K562 (cell line): ENCODE data around the gene NAA15. TPM values are rescaled to one million over a fixed set of nuclear protein-coding genes. Genes with fewer than 3 reads are reported as not detected.

Source experiments
- ATAC-seq: fragments of 200-7000 bp; cut with Tn5 transposase; 3 replicates; pipeline ENCODE4 v1.9.1; 2020; ENCODE audit warnings: moderate library complexity
- BruUV-seq: library from RNA; stranded (reverse); fragments of 400-500 nt; replicated peaks from 2 replicates; lab custom pipeline; 2021; lab: Mats Ljungman, UMichigan
- CTCF ChIA-PET: fragments of 300-600 bp; formaldehyde crosslinking; extraction: SDS; loops from one replicate; lab custom pipeline; 2021; ENCODE audit warnings: low intra/inter-chr PET ratio; lab: Yijun Ruan, JAX
- POLR2A ChIA-PET: fragments of 300-600, 350-650 bp; sonication (Branson Sonifier 250); formaldehyde crosslinking; extraction: SDS; loops from one replicate; lab custom pipeline; 2021; ENCODE audit warnings: antibody characterized with exemption, inconsistent platforms; lab: Yijun Ruan, JAX
- DNase-seq, 4 experiments: peaks; one replicate each; pipeline versions ENCODE4 v3.0.0 to v3.0.0-alpha.2; 2011 to 2018; ENCODE audit warnings: low spot score in 3 of 4, mixed read lengths in 3 of 4; ENCODE audit errors: extremely low read depth in 1 of 4
- FAIRE-seq: peaks from 2 replicates; lab custom pipeline; 2011; peaks lifted over from hg19 to GRCh38; lab: Jason Lieb, UNC
- H2AFZ ChIP-seq: 2 replicates; pipeline ENCODE4 v1.6.0; 2011; ENCODE audit warnings: low read depth, low read length, control low read depth, inconsistent platforms
- H3K27ac ChIP-seq: fragments of 200-600 bp; 3 replicates; pipeline ENCODE4 v1.8.0; 2011; ENCODE audit warnings: low read depth, mild to moderate bottlenecking, control low read depth, inconsistent platforms, low read length, moderate library complexity, mixed read lengths; ENCODE audit errors: extremely low read depth
- H3K27me3 ChIP-seq, 2 experiments: fragments of 300-600 bp in 1 of 2; 2 replicates in 1 of 2; 3 replicates in 1 of 2; pipeline versions ENCODE4 v1.6.0 to v1.8.0; 2011; ENCODE audit warnings: inconsistent platforms in 2 of 2, low read length in 2 of 2, mild to moderate bottlenecking in 1 of 2, mixed read lengths in 1 of 2, moderate library complexity in 1 of 2; ENCODE audit not compliant: control insufficient read depth in 2 of 2, insufficient read depth in 2 of 2
- H3K36me3 ChIP-seq: fragments of 300-600 bp; 3 replicates; pipeline ENCODE4 v1.8.0; 2011; ENCODE audit warnings: mild to moderate bottlenecking, low read length, inconsistent platforms; ENCODE audit not compliant: control insufficient read depth, insufficient read depth
- H3K4me1 ChIP-seq, 2 experiments: fragments of 200-600 bp in 1 of 2; replicated peaks in 1 of 2; 2 replicates in 1 of 2; 3 replicates in 1 of 2; pipeline versions ENCODE4 v1.5.1 to v1.8.0; 2011; ENCODE audit warnings: inconsistent platforms in 2 of 2, low read length in 2 of 2, mild to moderate bottlenecking in 1 of 2, mixed read lengths in 1 of 2, moderate library complexity in 1 of 2; ENCODE audit not compliant: control insufficient read depth in 2 of 2, insufficient read depth in 2 of 2
- H3K4me2 ChIP-seq: 2 replicates; pipeline ENCODE4 v1.6.1; 2011; ENCODE audit warnings: low read length, control low read depth, inconsistent platforms, mixed read lengths; ENCODE audit not compliant: insufficient read depth
- H3K4me3 ChIP-seq: fragments of 200-600 bp; sonication (generic), shearing (Covaris generic); 2 replicates; pipeline ENCODE4 v1.5.1; 2016; ENCODE audit warnings: control low read depth, inconsistent platforms
- H3K79me2 ChIP-seq: fragments of 200-600 bp; 3 replicates; pipeline ENCODE4 v1.8.0; 2011; ENCODE audit warnings: low read length, inconsistent platforms; ENCODE audit not compliant: control insufficient read depth, insufficient read depth
- H3K9ac ChIP-seq, 2 experiments: 2 replicates each; pipeline versions ENCODE4 v1.6.0 to v1.6.1; 2011; ENCODE audit warnings: low read depth in 2 of 2, low read length in 2 of 2, control low read depth in 1 of 2, inconsistent platforms in 1 of 2, mild to moderate bottlenecking in 1 of 2, mixed read lengths in 1 of 2; ENCODE audit not compliant: insufficient read depth in 1 of 2
- H3K9me1 ChIP-seq: one replicate; pipeline ENCODE4 v1.6.0; 2011; ENCODE audit warnings: inconsistent platforms, mild to moderate bottlenecking, low read length, moderate library complexity; ENCODE audit not compliant: control insufficient read depth, insufficient read depth
- H3K9me3 ChIP-seq: replicated peaks from 2 replicates; pipeline ENCODE4 v1.5.1; 2011; ENCODE audit warnings: low read depth, low read length, inconsistent platforms; ENCODE audit not compliant: control insufficient read depth, insufficient read depth
- H4K20me1 ChIP-seq: replicated peaks from 2 replicates; pipeline ENCODE4 v1.6.1; 2011; ENCODE audit warnings: low read length, inconsistent platforms, mixed read lengths; ENCODE audit not compliant: control insufficient read depth, insufficient read depth
- HLTF ChIP-seq: fragments of 450-650 bp; IDR thresholded peaks from 2 replicates; pipeline ENCODE4 v1.6.1; 2016
- NFE2L1 ChIP-seq: fragments of 450-650 bp; IDR thresholded peaks from 2 replicates; pipeline ENCODE4 v1.6.1; 2016; ENCODE audit warnings: missing genetic modification characterization, low read depth, mild to moderate bottlenecking, missing compliant biosample characterization, moderate library complexity, borderline replicate concordance
- THRA ChIP-seq: fragments of 450-650 bp; IDR thresholded peaks from 2 replicates; pipeline ENCODE4 v1.6.1; 2017; ENCODE audit warnings: mild to moderate bottlenecking, moderate library complexity
- YY1 ChIP-seq, 3 experiments: IDR thresholded peaks; 2 replicates each; pipeline ENCODE4 v1.6.1; 2011; ENCODE audit warnings: low read length in 2 of 3, mild to moderate bottlenecking in 2 of 3, moderate library complexity in 2 of 3, borderline replicate concordance in 1 of 3, control low read depth in 1 of 3, low read depth in 1 of 3; ENCODE audit not compliant: insufficient read depth in 3 of 3, insufficient replicate concordance in 2 of 3, control insufficient read depth in 1 of 3, insufficient read length in 1 of 3; ENCODE audit errors: extremely low read depth in 1 of 3
- ZNF511 ChIP-seq: sonication (generic); formaldehyde crosslinking; IDR thresholded peaks from 2 replicates; pipeline ENCODE4 v1.8.0; 2022; ENCODE audit warnings: mild to moderate bottlenecking, missing genetic modification reagents
- ZSCAN29 ChIP-seq: fragments of 450-650 bp; IDR thresholded peaks from 2 replicates; pipeline ENCODE4 v1.6.1; 2017
- WGBS: fragments of 100-300 bp; shearing (Covaris generic); methylation state at CpG from one replicate; pipeline ENCODE4 v1.1.6; 2016; ENCODE audit warnings: low coverage, mixed read lengths; ENCODE audit not compliant: insufficient coverage; ENCODE audit errors: missing lambda C conversion rate; 5-methylcytosine and 5-hydroxymethylcytosine counted together
- in situ Hi-C: fragments of 300-500 bp; cut with MboI; formaldehyde crosslinking; loops from 4 replicates; pipeline ENCODE4 v1.15.0; 2018; ENCODE audit warnings: inconsistent platforms, mixed read lengths
- intact Hi-C: fragments of 100-400 bp; cut with micrococcal nuclease; formaldehyde crosslinking; loops from 2 replicates; pipeline ENCODE4 v1.14.2; 2022
- polyA plus RNA-seq, 8 experiments: library from polyadenylated mRNA; depleted of rRNA in 4 of 8; stranded (reverse) in 5 of 8; unstranded in 3 of 8; fragments of >200 nt; fragmentation: Nextera tagmentation in 2 of 8; fragmentation: Illumina TruSeq in 1 of 8; extraction: Ambion mirVana in 2 of 8; extraction: Trizol in 1 of 8; gene quantifications; 2 replicates each; pipeline versions ENCODE4 v1.2.1 to v1.2.3, GENCODE V29; 2011 to 2014; ENCODE audit warnings: inconsistent platforms in 1 of 8, missing spikeins in 1 of 8
- total RNA-seq, 7 experiments: library from RNA; depleted of rRNA in 6 of 7; stranded (reverse); fragments of >200 nt in 6 of 7; fragmentation: Illumina TruSeq in 2 of 7; extraction: Trizol in 2 of 7; gene quantifications; 2 replicates each; pipeline versions ENCODE4 v1.2.1 to v1.2.3, GENCODE V29; 2011 to 2021; ENCODE audit warnings: low replicate concordance in 1 of 7

Gene NAA15
- total and polyA plus RNA-seq, 9 of the 15 experiments (the other 6 are each of a cell fraction or from before 2014, with no cell fraction given): 37.8 to 117 (median 63.2) TPM

GRCh38 chr4:139329665-139330200, 28.4 kb downstream of the NAA15 start:
- no TSS peak for BruUV-seq
- no peak overlapping the region for H2AFZ ChIP-seq
- DNase-seq: no peak
- peaks cover 97% of the 10 kb centered on the region for H3K79me2 ChIP-seq
- intact Hi-C loops: no loop called here
- no peaks in the 10 kb centered on the region for H3K9me3 ChIP-seq
- no peak overlapping the region; the same call in 1 of the 2 replicates for H3K4me2 ChIP-seq
- WGBS: 89% methylated on average over 4 of the region's 4 CpGs
- no peaks in the 10 kb centered on the region; a peak in 2 of 5 replicates for H3K4me1 ChIP-seq
- H3K9me1 ChIP-seq: no peaks in the 10 kb centered on the region
- no peaks in the 10 kb centered on the region for H3K27me3 ChIP-seq
- in situ Hi-C loops: no loop called here
- peaks cover 53% of the 10 kb centered on the region for H3K36me3 ChIP-seq
- TF ChIP-seq ZSCAN29 (no peak), ZNF511 (CRISPR knock-in tag) (no peak), THRA (no peak), NFE2L1 (tag) (no peak), YY1 (IDR thresholded peaks at IDR 0.05; ENCODE audit: borderline replicate concordance in 1 of 3, control insufficient read depth in 1 of 3, extremely low read depth in 1 of 3, insufficient read depth in 3 of 3, insufficient read length in 1 of 3, insufficient replicate concordance in 2 of 3, low read depth in 1 of 3, low read length in 2 of 3) (no peak), HLTF (no peak)
- H3K27ac ChIP-seq: no peak overlapping the region
- CTCF ChIA-PET: no interaction called here
- no peak overlapping the region for H3K4me3 ChIP-seq
- ATAC-seq: peak; percentile 34
- no peak for FAIRE-seq
- POLR2A ChIA-PET: interaction anchor here (0.5 to 1.7 kb wide), 4 partner anchors 9 to 353 kb away, joined by 3 to 7 read pairs (median 3); partner anchors contain the start of gene NAA15
- H4K20me1 ChIP-seq: no peaks in the 10 kb centered on the region
- no peak overlapping the region for H3K9ac ChIP-seq
